H1 (cell line): ENCODE data around the gene PDE4D. TPM values are rescaled to one million over a fixed set of nuclear protein-coding genes. Genes with fewer than 3 reads are reported as not detected.

ENCODE experiments used
- CTCF ChIA-PET: fragments of 300-600 bp; sonication (Branson Sonifier 250); formaldehyde crosslinking; loops from one replicate; lab custom pipeline; 2021; ENCODE audit not compliant: partially characterized antibody; lab: Charles Lee
- POLR2A ChIA-PET: fragments of 300-600 bp; sonication (Branson Sonifier 250); formaldehyde crosslinking; loops from one replicate; lab custom pipeline; 2021; ENCODE audit warnings: inconsistent platforms; ENCODE audit not compliant: partially characterized antibody; lab: Charles Lee
- DNase-seq, 2 experiments: peaks; one replicate each; pipeline versions ENCODE4 v3.0.0 to v3.0.0-alpha.2; 2010 to 2022; ENCODE audit warnings: low spot score in 2 of 2, low read depth in 1 of 2, mixed read lengths in 1 of 2
- FAIRE-seq: peaks from 2 replicates; lab custom pipeline; 2011; peaks lifted over from hg19 to GRCh38; lab: Jason Lieb, UNC
- H2AFZ ChIP-seq: 2 replicates; pipeline ENCODE4 v1.8.1; 2012; ENCODE audit warnings: low read length, inconsistent platforms
- H2AK5ac ChIP-seq: 2 replicates; pipeline ENCODE4 v1.6.1; 2013; ENCODE audit warnings: low read depth, low read length
- H2BK120ac ChIP-seq: replicated peaks from 2 replicates; pipeline ENCODE3; 2013; ENCODE audit warnings: low read depth, low read length, inconsistent platforms
- H2BK12ac ChIP-seq: 2 replicates; pipeline ENCODE4 v1.6.1; 2013; ENCODE audit warnings: low read depth, low read length
- H2BK15ac ChIP-seq: 2 replicates; pipeline ENCODE4 v1.6.1; 2013; ENCODE audit warnings: low read length
- H2BK20ac ChIP-seq: 2 replicates; pipeline ENCODE4 v1.6.1; 2013; ENCODE audit warnings: low read length
- H2BK5ac ChIP-seq: 2 replicates; pipeline ENCODE4 v1.6.1; 2013; ENCODE audit warnings: low read depth, low read length
- H3K14ac ChIP-seq: 2 replicates; pipeline ENCODE4 v1.6.1; 2013; ENCODE audit warnings: inconsistent platforms; ENCODE audit not compliant: insufficient read length
- H3K18ac ChIP-seq: 2 replicates; pipeline ENCODE4 v1.6.1; 2013; ENCODE audit warnings: low read length; ENCODE audit errors: extremely low read depth
- H3K23ac ChIP-seq: 2 replicates; pipeline ENCODE4 v1.6.1; 2013; ENCODE audit warnings: inconsistent platforms; ENCODE audit not compliant: insufficient read length
- H3K23me2 ChIP-seq: 2 replicates; pipeline ENCODE4 v1.6.1; 2013; ENCODE audit warnings: low read depth, low read length
- H3K27ac ChIP-seq: 2 replicates; pipeline ENCODE4 v1.6.1; 2011; ENCODE audit warnings: low read depth, low read length, inconsistent platforms
- H3K27me3 ChIP-seq, 4 experiments: replicated peaks in 1 of 4; 1 replicate in 1 of 4; 2 replicates in 3 of 4; pipeline versions ENCODE4 v1.6.1 to v1.8.1; 2011 to 2013; ENCODE audit warnings: low read length in 3 of 4, mild to moderate bottlenecking in 3 of 4, inconsistent platforms in 2 of 4, mixed read lengths in 2 of 4, moderate library complexity in 1 of 4; ENCODE audit not compliant: control insufficient read depth in 3 of 4, insufficient read depth in 3 of 4; ENCODE audit errors: extremely low read depth in 1 of 4
- H3K36me3 ChIP-seq, 4 experiments: 2 replicates each; pipeline versions ENCODE4 v1.6.1 to v1.8.1; 2011 to 2013; ENCODE audit warnings: mild to moderate bottlenecking in 4 of 4, low read length in 3 of 4, moderate library complexity in 2 of 4, control low read depth in 1 of 4, inconsistent platforms in 1 of 4; ENCODE audit not compliant: insufficient read depth in 4 of 4, control insufficient read depth in 2 of 4
- H3K4ac ChIP-seq: replicated peaks from 2 replicates; pipeline ENCODE3; 2013; ENCODE audit warnings: low read length, low read depth, mixed read lengths, inconsistent platforms; ENCODE audit not compliant: insufficient read length
- H3K4me1 ChIP-seq, 4 experiments: replicated peaks in 1 of 4; 1 replicate in 1 of 4; 2 replicates in 3 of 4; pipeline versions ENCODE4 v1.6.1 to v1.8.1; 2011 to 2013; ENCODE audit warnings: low read length in 3 of 4, inconsistent platforms in 2 of 4, mixed read lengths in 1 of 4; ENCODE audit not compliant: insufficient read depth in 4 of 4, control insufficient read depth in 3 of 4
- H3K4me2 ChIP-seq, 2 experiments: 2 replicates each; pipeline versions ENCODE4 v1.6.1 to v1.8.1; 2011 to 2013; ENCODE audit warnings: low read depth in 2 of 2, low read length in 2 of 2, control low read depth in 1 of 2, inconsistent platforms in 1 of 2, mild to moderate bottlenecking in 1 of 2; ENCODE audit not compliant: insufficient read depth in 1 of 2
- H3K4me3 ChIP-seq, 4 experiments: fragments of 200-600, 300-600 bp in 1 of 4; sonication (generic), shearing (Covaris generic), sonication (Bioruptor Twin) in 1 of 4; 2 replicates each; pipeline versions ENCODE4 v1.5.1 to v1.8.1; 2011 to 2016; ENCODE audit warnings: low read length in 4 of 4, low read depth in 3 of 4, control low read depth in 2 of 4, inconsistent platforms in 2 of 4, mild to moderate bottlenecking in 2 of 4, mixed read lengths in 1 of 4, moderate library complexity in 1 of 4; ENCODE audit not compliant: insufficient read depth in 2 of 4; ENCODE audit errors: extremely low read depth in 1 of 4
- H3K56ac ChIP-seq: replicated peaks from 2 replicates; pipeline ENCODE3; 2013; ENCODE audit warnings: low read depth, mild to moderate bottlenecking, mixed read lengths, low read length, inconsistent platforms; ENCODE audit not compliant: insufficient read length
- H3K79me1 ChIP-seq: 2 replicates; pipeline ENCODE4 v1.6.1; 2013; ENCODE audit warnings: low read depth, low read length, control low read depth
- H3K79me2 ChIP-seq, 2 experiments: 2 replicates each; pipeline versions ENCODE4 v1.6.1 to v1.8.1; 2012 to 2013; ENCODE audit warnings: low read length in 2 of 2, mild to moderate bottlenecking in 2 of 2, inconsistent platforms in 1 of 2; ENCODE audit not compliant: insufficient read depth in 2 of 2, control insufficient read depth in 1 of 2
- H3K9ac ChIP-seq, 4 experiments: replicated peaks in 1 of 4; 1 replicate in 1 of 4; 2 replicates in 3 of 4; pipeline versions ENCODE4 v1.6.1 to v1.8.1; 2011 to 2013; ENCODE audit warnings: low read depth in 3 of 4, low read length in 3 of 4, control low read depth in 2 of 4, mild to moderate bottlenecking in 2 of 4, moderate library complexity in 2 of 4, inconsistent platforms in 1 of 4; ENCODE audit errors: extremely low read depth in 1 of 4
- H3K9me3 ChIP-seq, 2 experiments: 2 replicates each; pipeline versions ENCODE4 v1.6.1 to v1.8.1; 2012 to 2013; ENCODE audit warnings: mild to moderate bottlenecking in 2 of 2, moderate library complexity in 2 of 2, control low read depth in 1 of 2, inconsistent platforms in 1 of 2, low read depth in 1 of 2, low read length in 1 of 2, mixed read lengths in 1 of 2; ENCODE audit not compliant: insufficient read depth in 2 of 2
- H4K20me1 ChIP-seq, 2 experiments: replicated peaks in 1 of 2; 2 replicates each; pipeline versions ENCODE3 to v1.8.1; 2011 to 2013; ENCODE audit warnings: inconsistent platforms in 2 of 2, low read length in 2 of 2, mild to moderate bottlenecking in 1 of 2; ENCODE audit not compliant: insufficient read depth in 2 of 2, control insufficient read depth in 1 of 2
- H4K5ac ChIP-seq: 2 replicates; pipeline ENCODE4 v1.6.1; 2013; ENCODE audit warnings: low read length, low read depth, mixed read lengths, inconsistent platforms; ENCODE audit not compliant: insufficient read length
- H4K8ac ChIP-seq: 2 replicates; pipeline ENCODE4 v1.8.0; 2013; ENCODE audit warnings: mild to moderate bottlenecking, moderate library complexity, low read length, inconsistent platforms; ENCODE audit not compliant: insufficient read depth; ENCODE audit errors: extremely low read depth
- H4K91ac ChIP-seq: replicated peaks from 2 replicates; pipeline ENCODE3; 2013; ENCODE audit warnings: low read length, mixed read lengths, inconsistent platforms; ENCODE audit not compliant: insufficient read length
- CBX5 ChIP-seq: fragments of 300-800, 300-1000 bp; sonication (generic); IDR thresholded peaks from 2 replicates; pipeline ENCODE4 v1.7.1; 2016; ENCODE audit warnings: antibody characterized with exemption, low read length, low read depth
- EGR1 ChIP-seq: IDR thresholded peaks from 2 replicates; pipeline ENCODE4 v1.6.1; 2011; ENCODE audit warnings: low read depth, low read length, borderline replicate concordance
- HDAC6 ChIP-seq: IDR thresholded peaks from one replicate; pipeline ENCODE4 v1.7.1; 2012; ENCODE audit warnings: low read depth, mild to moderate bottlenecking, inconsistent platforms, low read length, moderate library complexity
- MAX ChIP-seq: IDR thresholded peaks from 2 replicates; pipeline ENCODE4 v1.6.1; 2012; ENCODE audit warnings: inconsistent platforms
- NANOG ChIP-seq: IDR thresholded peaks from 2 replicates; pipeline ENCODE4 v1.6.1; 2011; ENCODE audit warnings: low read length, low read depth, mild to moderate bottlenecking, inconsistent platforms; ENCODE audit not compliant: insufficient read depth, poor library complexity, severe bottlenecking
- RBBP5 ChIP-seq: IDR thresholded peaks from 2 replicates; pipeline ENCODE4 v1.7.1; 2012; ENCODE audit warnings: low read depth, mild to moderate bottlenecking, inconsistent platforms, low read length, moderate library complexity, borderline replicate concordance
- RNF2 ChIP-seq: fragments of 200-900, 300-1000 bp; sonication (generic); IDR thresholded peaks from 2 replicates; pipeline ENCODE4 v1.7.1; 2016; ENCODE audit warnings: borderline replicate concordance, low read depth, mild to moderate bottlenecking, antibody characterized with exemption, low read length; ENCODE audit not compliant: poor library complexity, severe bottlenecking; ENCODE audit errors: missing control alignments
- RXRA ChIP-seq: IDR thresholded peaks from 2 replicates; pipeline ENCODE4 v1.6.1; 2011; ENCODE audit warnings: low read depth, mild to moderate bottlenecking, low read length, moderate library complexity; ENCODE audit not compliant: insufficient read depth
- SAP30 ChIP-seq: fragments of 300-600 bp; sonication (generic); IDR thresholded peaks from 2 replicates; pipeline ENCODE4 v1.7.1; 2012; ENCODE audit warnings: low read length, moderate library complexity, mild to moderate bottlenecking, inconsistent platforms; ENCODE audit not compliant: insufficient read depth, insufficient replicate concordance
- SIX5 ChIP-seq: IDR thresholded peaks from 2 replicates; pipeline ENCODE4 v1.6.1; 2011; ENCODE audit warnings: mild to moderate bottlenecking, low read depth, low read length
- SP2 ChIP-seq: IDR thresholded peaks from 2 replicates; pipeline ENCODE4 v1.6.1; 2012; ENCODE audit warnings: mild to moderate bottlenecking, low read length, inconsistent platforms
- TCF12 ChIP-seq: IDR thresholded peaks from 2 replicates; pipeline ENCODE4 v1.6.1; 2011; ENCODE audit warnings: low read depth, mild to moderate bottlenecking, low read length
- WGBS, 2 experiments: shearing (Covaris generic) in 1 of 2; methylation state at CpG; one replicate each; pipeline versions ENCODE4 v1.1.6 to v1.1.7; 2013 to 2015; ENCODE audit warnings: low lambda C conversion rate in 2 of 2, mixed read lengths in 2 of 2, inconsistent platforms in 1 of 2, low coverage in 1 of 2, missing lambda C conversion rate in 1 of 2; ENCODE audit not compliant: insufficient replicate concordance in 2 of 2, insufficient coverage in 1 of 2, insufficient read length in 1 of 2; ENCODE audit errors: extremely low coverage in 1 of 2, missing lambda C conversion rate in 1 of 2; 5-methylcytosine and 5-hydroxymethylcytosine counted together
- polyA plus RNA-seq, 7 experiments: library from polyadenylated mRNA; depleted of rRNA in 3 of 7; stranded (reverse) in 5 of 7; unstranded in 2 of 7; fragments of >200 nt in 5 of 7; fragments of 200-250 nt in 2 of 7; gene quantifications; 1 replicate in 5 of 7; 2 replicates in 1 of 7; 4 replicates in 1 of 7; pipeline versions ENCODE4 v1.2.1 to v1.2.3, GENCODE V29; 2011 to 2013; ENCODE audit warnings: missing spikeins in 2 of 7, mixed read lengths in 2 of 7
- total RNA-seq: library from RNA; stranded (reverse); fragmentation: NEBNext Ultra II Directional; extraction: Animal tissue kit (Norgen Biotek cat#: 25700); gene quantifications from 2 replicates; pipeline ENCODE4 v1.2.1, GENCODE V29; 2021

PDE4D gene
- total and polyA plus RNA-seq, 2 of the 8 experiments (the other 6 are each of a cell fraction or from before 2014, with no cell fraction given) = 2.3 to 3.7 TPM

DNA sequence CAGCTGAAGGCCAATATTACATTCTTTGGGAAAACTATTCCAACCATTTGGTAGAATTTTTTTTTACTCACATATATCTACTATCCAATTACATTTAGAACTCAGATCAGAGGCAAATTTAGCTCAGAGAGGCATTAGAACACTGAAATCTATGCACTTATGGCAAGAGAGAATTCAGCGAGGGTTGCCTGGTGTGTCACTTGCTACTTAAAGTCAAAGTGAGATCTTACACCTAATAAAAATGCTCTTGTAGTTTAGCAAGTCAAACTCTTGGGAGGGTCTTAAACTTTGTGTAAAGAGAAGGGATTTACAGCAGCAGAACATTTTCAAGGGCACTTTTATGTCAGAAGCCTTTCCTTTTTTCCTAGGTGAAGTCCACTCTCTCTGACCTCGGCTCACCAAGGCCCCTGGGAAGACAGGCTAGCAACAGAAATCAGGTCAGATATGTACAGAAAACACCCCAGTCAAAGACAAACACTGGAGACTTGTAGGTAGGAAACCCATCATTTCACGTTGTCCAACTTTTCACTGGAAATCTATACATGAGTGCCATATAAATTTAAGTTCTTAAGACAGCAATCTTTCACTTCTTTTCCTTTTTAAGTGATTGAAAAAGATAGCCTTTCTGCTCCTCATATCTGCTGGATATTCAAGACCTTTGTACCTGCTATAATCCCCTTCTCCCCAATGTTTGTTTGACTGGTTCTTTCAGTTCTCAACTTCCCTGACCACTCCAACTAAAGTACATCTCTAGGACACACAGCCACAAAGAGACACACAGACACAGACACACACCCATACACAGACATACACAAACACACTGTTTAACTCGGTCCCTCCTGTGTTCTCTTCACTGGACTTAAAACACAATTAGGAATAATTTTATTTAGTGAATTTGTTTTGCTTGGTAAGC lies 635.8 kb downstream of the PDE4D start:
- H3K56ac ChIP-seq = no peak overlapping the region
- ChIA-PET CTCF (no interaction called here), POLR2A (no interaction called here)
- no peak overlapping the region for H3K14ac ChIP-seq
- H4K91ac ChIP-seq = no peak overlapping the region
- H3K9ac ChIP-seq = no peak overlapping the region
- H3K36me3 ChIP-seq = no peaks in the 10 kb centered on the region
- no peaks in the 10 kb centered on the region for H3K9me3 ChIP-seq
- H2AK5ac ChIP-seq = no peak overlapping the region
- H3K23me2 ChIP-seq = no peaks in the 10 kb centered on the region
- no peak overlapping the region for H4K8ac ChIP-seq
- no peaks in the 10 kb centered on the region for H4K20me1 ChIP-seq
- DNase-seq = no peak
- H3K4me3 ChIP-seq = no peak overlapping the region
- no peaks in the 10 kb centered on the region for H3K79me1 ChIP-seq
- H2BK120ac ChIP-seq = no peak overlapping the region
- no peak overlapping the region for H4K5ac ChIP-seq
- H2BK15ac ChIP-seq = no peak overlapping the region
- H2BK5ac ChIP-seq = no peak overlapping the region
- no peaks in the 10 kb centered on the region for H3K79me2 ChIP-seq
- H3K23ac ChIP-seq = no peak overlapping the region
- H2BK20ac ChIP-seq = no peak overlapping the region
- no peak overlapping the region for H3K18ac ChIP-seq
- WGBS, 2 experiments = 85% methylated on average over 4 of the region's 4 CpGs; no CpG with 5 or more reads in 1 of the 2 experiments
- no peaks in the 10 kb centered on the region for H3K4me1 ChIP-seq
- no peak overlapping the region for H3K4me2 ChIP-seq
- H3K4ac ChIP-seq = no peak overlapping the region
- H2BK12ac ChIP-seq = no peak overlapping the region
- no peak overlapping the region; the same call in 1 of the 2 replicates for H2AFZ ChIP-seq
- peaks cover 0 to 1% (median 0%) of the 10 kb centered on the region in 4 experiments; a peak in 1 of 7 replicates for H3K27me3 ChIP-seq
- no peak for FAIRE-seq
- H3K27ac ChIP-seq = no peak overlapping the region
- no peak for TF ChIP-seq SAP30
- TF ChIP-seq NANOG = no peak
- TF ChIP-seq TCF12 = no peak
- no peak for TF ChIP-seq SIX5
- no peak for TF ChIP-seq EGR1
- no peak for TF ChIP-seq RNF2
- TF ChIP-seq HDAC6 = no peak
- TF ChIP-seq RXRA = no peak
- no peak for TF ChIP-seq SP2
- TF ChIP-seq RBBP5 = no peak
- no peak for TF ChIP-seq CBX5
- TF ChIP-seq MAX = no peak
